NCI-H460 (cell line): ENCODE measurements around the gene CCNT1. TPM values are rescaled to one million over a fixed set of nuclear protein-coding genes. Genes with fewer than 3 reads are reported as not detected.
"Not testable (repeated sequence)": the region's sequence is repeated elsewhere in the genome, so short reads cannot be mapped to it uniquely, and the experiment has no call there.

Experiments used
- DNase-seq: peaks from one replicate; pipeline ENCODE4 v3.0.0-alpha.2; 2016; ENCODE audit warnings: low read depth; ENCODE audit errors: extremely low read depth
- small RNA-seq, 2 experiments: library from RNA; depleted of rRNA; stranded (forward); fragments of <200 nt; gene quantifications; one replicate each; pipeline ENCODE3, GENCODE V24; 2014
- total RNA-seq: library from RNA; depleted of rRNA; stranded (reverse); fragments of >200 nt; shearing (Covaris generic); gene quantifications from 2 replicates; pipeline ENCODE4 v1.2.3, GENCODE V29; 2014; rRNA removed

Gene CCNT1
- total RNA-seq, 1 experiment from 2014 or later = 43.6 TPM

DNA sequence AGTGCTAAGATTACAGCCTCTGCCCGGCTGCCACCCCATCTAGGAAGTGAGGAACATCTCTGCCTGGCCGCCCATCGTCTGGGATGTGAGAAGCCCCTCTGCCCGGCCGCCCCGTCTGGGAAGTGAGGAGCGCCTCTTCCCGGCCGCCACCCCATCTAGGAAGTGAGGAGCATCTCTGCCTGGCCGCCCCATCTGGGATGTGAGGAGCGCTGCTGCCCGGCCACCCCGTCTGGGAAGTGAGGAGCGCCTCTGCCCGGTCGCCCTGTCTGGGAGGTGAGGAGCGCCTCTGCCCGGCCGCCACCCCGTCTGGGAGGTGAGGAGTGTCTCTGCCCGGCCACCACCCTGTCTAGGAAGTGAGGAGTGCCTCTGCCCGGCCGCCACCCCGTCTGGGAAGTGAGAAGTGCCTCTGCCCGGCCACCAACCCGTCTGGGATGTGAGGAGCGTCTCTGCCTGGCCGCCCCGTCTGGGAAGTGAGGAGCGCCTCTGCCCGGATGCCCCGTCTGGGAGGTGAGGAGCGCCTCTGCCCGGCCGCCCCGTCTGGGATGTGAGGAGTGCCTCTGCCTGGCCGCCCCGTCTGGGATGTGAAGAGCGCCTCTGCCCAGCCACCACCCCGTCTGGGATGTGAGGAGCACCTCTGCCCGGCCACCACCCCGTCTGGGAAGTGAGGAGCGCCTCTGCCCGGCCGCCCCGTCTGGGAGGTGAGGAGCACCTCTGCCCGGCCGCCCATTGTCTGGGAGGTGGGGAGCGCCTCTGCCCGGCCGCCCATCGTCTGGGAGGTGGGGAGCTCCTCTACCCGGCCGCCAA, 74.6 kb downstream of the CCNT1 start:
- DNase-seq = not testable (repeated sequence)

DNA sequence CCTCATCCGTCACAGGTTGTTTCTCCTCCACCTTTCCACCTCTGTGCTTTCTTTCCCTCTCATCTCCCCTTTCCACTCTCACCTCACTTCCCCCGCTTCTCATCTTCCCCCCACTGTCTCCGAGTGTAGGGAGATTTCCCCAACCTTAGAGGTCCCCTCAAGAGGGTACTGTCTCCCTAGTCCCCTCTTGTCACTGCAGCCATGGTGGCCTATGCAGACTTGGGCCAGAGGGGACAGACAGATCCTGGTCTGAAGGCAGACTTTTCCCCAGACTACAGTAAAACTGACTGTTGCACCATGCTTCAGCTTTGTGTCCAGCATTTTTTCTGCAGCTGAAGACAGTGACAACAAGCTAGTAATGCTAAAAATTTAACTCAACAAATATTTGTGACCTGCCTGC, 75.7 kb downstream of the CCNT1 start:
- DNase-seq = no peak

DNA sequence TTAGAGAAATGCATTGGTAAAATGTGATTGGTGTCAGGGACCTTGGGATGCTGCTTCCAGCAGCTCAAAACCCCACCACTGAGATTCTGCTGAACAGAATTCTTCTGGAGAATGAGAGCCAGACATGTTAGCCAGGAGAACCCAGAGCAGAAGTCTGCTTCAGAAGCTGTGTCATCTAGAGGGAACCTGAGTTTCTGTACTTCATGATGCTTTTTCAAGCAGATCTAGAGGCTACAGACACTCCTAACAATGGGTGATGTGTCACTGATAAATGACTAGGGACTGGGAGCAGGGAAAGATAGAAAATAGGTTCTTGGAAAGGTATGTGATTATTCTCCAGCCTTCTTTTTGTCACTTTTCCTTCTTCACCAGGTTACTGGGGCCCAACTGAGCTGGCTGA, 76.1 kb downstream of the CCNT1 start:
- DNase-seq = no peak

Small RNAs within 50 kb of the gene (small RNA-seq; reads per million reads assigned to genes)
- gene MIR1291 (0 reads per million in 2 experiments), gene SNORA2A (2.8 to 5.1 reads per million in 2 experiments), gene SNORA2B (0.59 to 0.83 reads per million in 2 experiments), gene SNORA2C (0.18 to 2.3 reads per million in 2 experiments)

Other genes with a start within 250 kb of the CCNT1 start
- not detected in 2 replicates for gene ANP32D, start 244.1 kb downstream of the CCNT1 start, total RNA-seq
- not detected in 2 replicates for gene C12orf54, start 234.2 kb downstream of the CCNT1 start, total RNA-seq
- gene OR8S1, start 191.1 kb downstream of the CCNT1 start, total RNA-seq = not detected in 2 replicates
- gene LALBA, start 146.7 kb downstream of the CCNT1 start, total RNA-seq = not detected in 2 replicates
- gene KANSL2, start 34.5 kb downstream of the CCNT1 start, total RNA-seq = 63.9 and 66.4 TPM in 2 replicates
- 8.0 and 8.8 TPM in 2 replicates for gene ADCY6, start 72.4 kb upstream of the CCNT1 start, total RNA-seq
- gene CACNB3, start 101.8 kb upstream of the CCNT1 start, total RNA-seq = 6.3 and 6.6 TPM in 2 replicates
- gene DDX23, start 135.5 kb upstream of the CCNT1 start, total RNA-seq = 67.8 and 68.6 TPM in 2 replicates
- gene RND1, start 149.2 kb upstream of the CCNT1 start, total RNA-seq = 0.17 TPM in 1 of 2 replicates, not detected in the other
- 47.1 and 54.6 TPM in 2 replicates for gene FKBP11, start 208.8 kb upstream of the CCNT1 start, total RNA-seq
- 45.5 and 50.8 TPM in 2 replicates for gene ARF3, start 240.8 kb upstream of the CCNT1 start, total RNA-seq